DOHH2 (cell line): ENCODE results near the gene GABRG3.

Experiments
- H3F3A ChIP-seq: fragments of 200-600 bp; sonication (generic), shearing (Covaris generic); 2 replicates; pipeline ENCODE4 v1.6.0; 2016; ENCODE audit warnings: antibody characterized with exemption, mild to moderate bottlenecking; ENCODE audit not compliant: control insufficient read depth, insufficient read depth
- H3K27ac ChIP-seq: fragments of 200-600 bp; sonication (generic); 2 replicates; pipeline ENCODE4 v1.5.1; 2014; ENCODE audit warnings: low read depth, mild to moderate bottlenecking, low read length, moderate library complexity
- H3K27me3 ChIP-seq: fragments of 200-600 bp; sonication (generic); 2 replicates; pipeline ENCODE4 v1.6.1; 2014; ENCODE audit warnings: mild to moderate bottlenecking, low read length, mixed read lengths; ENCODE audit not compliant: control insufficient read depth
- H3K36me3 ChIP-seq: fragments of 200-600 bp; sonication (generic); 2 replicates; pipeline ENCODE4 v1.6.1; 2014; ENCODE audit warnings: mild to moderate bottlenecking, low read length, moderate library complexity, mixed read lengths; ENCODE audit not compliant: control insufficient read depth
- H3K4me1 ChIP-seq: fragments of 200-600 bp; sonication (generic); 2 replicates; pipeline ENCODE4 v1.6.1; 2014; ENCODE audit warnings: mild to moderate bottlenecking, low read length, mixed read lengths; ENCODE audit not compliant: control insufficient read depth
- H3K4me2 ChIP-seq: fragments of 200-600 bp; sonication (generic); 2 replicates; pipeline ENCODE4 v1.6.0; 2014; ENCODE audit warnings: mild to moderate bottlenecking, low read length, moderate library complexity
- H3K4me3 ChIP-seq: fragments of 200-600 bp; sonication (generic); 2 replicates; pipeline ENCODE4 v1.5.1; 2014; ENCODE audit warnings: mild to moderate bottlenecking, low read length, mixed read lengths
- H3K79me2 ChIP-seq: fragments of 200-600 bp; sonication (generic); 2 replicates; pipeline ENCODE4 v1.6.1; 2014; ENCODE audit warnings: mild to moderate bottlenecking, low read length, mixed read lengths; ENCODE audit not compliant: control insufficient read depth
- H3K9me2 ChIP-seq: fragments of 200-600 bp; sonication (generic); replicated peaks from 2 replicates; pipeline ENCODE4 v1.6.1; 2014; ENCODE audit warnings: mild to moderate bottlenecking, low read length, mixed read lengths; ENCODE audit not compliant: control insufficient read depth
- H3K9me3 ChIP-seq: fragments of 200-600 bp; sonication (generic); 2 replicates; pipeline ENCODE4 v1.6.1; 2014; ENCODE audit warnings: antibody characterized with exemption, low read length, mixed read lengths; ENCODE audit not compliant: control insufficient read depth, insufficient read depth
- H4K20me1 ChIP-seq: fragments of 200-600 bp; sonication (generic); 2 replicates; pipeline ENCODE4 v1.6.0; 2014; ENCODE audit warnings: low read depth, mild to moderate bottlenecking, antibody characterized with exemption, low read length, moderate library complexity; ENCODE audit not compliant: control insufficient read depth, insufficient read depth
- EZH2phosphoT487 ChIP-seq: fragments of 200-600 bp; sonication (generic); IDR thresholded peaks from 2 replicates; pipeline ENCODE4 v1.6.1; 2017; ENCODE audit warnings: borderline replicate concordance, mild to moderate bottlenecking, antibody characterized with exemption, low read length, moderate library complexity, mixed read lengths
- TF ChIP-seq, protein P1 (sequence below): fragments of 200-600 bp; sonication (generic); IDR thresholded peaks from one replicate; pipeline ENCODE4 v1.5.1; 2014; ENCODE audit warnings: antibody characterized with exemption, mild to moderate bottlenecking, low read depth, low read length; ENCODE audit not compliant: poor library complexity, severe bottlenecking

Gene GABRG3

DNA sequence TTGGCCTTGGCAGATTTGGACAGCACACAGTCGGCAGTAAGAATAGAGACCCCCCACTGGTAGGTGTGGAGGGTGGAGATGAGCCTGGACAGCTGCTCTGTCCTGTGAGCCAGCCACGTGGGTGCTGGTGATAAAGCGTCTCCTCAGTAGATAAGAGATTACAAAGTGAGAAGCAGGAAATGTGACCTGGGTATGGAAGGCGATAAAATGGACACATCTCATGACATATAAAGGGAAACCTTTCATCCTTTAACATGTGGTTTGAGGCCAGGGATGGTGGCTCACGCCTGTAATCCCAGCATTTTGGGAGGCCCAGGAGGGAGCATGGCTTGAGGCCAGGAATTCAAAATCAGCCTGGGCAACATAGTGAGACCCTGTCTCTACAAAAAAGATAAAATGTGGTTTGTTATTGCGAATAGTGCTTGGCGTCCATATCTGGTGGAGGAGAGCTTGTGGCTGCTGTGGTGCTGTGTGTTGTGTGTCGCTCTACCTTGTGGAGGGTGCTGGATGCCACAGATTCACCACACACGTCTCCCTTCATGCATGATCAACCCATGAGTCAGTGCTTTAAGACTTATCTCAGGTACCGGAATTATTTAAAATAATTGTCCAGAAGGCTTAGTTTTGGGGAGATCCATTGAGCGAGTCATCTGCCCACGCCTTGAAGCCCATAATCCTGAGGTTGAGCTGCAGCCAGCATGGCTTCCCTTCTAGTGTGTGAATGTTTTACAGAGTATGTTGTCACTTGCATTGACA, 157.0 kb downstream of the GABRG3 start:
- no peaks in the 10 kb centered on the region for H3K36me3 ChIP-seq

DNA sequence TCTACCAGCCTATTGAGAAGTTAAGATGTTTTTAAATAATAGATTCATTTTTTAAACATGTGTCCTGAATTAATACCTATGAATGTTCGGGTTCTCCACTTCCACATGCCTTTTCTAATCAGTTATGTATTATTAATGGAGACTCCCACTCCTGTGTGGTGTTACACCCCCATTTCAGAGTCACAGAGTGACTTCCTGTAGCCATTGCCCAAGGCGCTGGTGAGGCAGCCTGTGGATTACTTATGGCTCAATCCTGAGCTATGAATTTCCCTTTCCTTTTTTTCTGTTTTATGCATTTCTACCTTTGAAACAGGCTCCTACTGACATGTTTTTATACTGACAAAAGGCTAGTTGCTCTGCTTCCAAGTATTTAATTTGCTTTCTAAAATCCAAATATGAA, 162.3 kb downstream of the GABRG3 start:
- Histone ChIP-seq H3K79me2 (no peaks in the 10 kb centered on the region), H3F3A (no peaks in the 10 kb centered on the region), H3K27me3 (no peaks in the 10 kb centered on the region), H3K27ac (no peak overlapping the region), H3K4me2 (no peak overlapping the region), H3K4me3 (no peak overlapping the region), H3K4me1 (no peaks in the 10 kb centered on the region), H4K20me1 (no peaks in the 10 kb centered on the region), H3K9me2 (no peaks in the 10 kb centered on the region), H3K36me3 (no peaks in the 10 kb centered on the region), H3K9me3 (peaks cover 3% of the 10 kb centered on the region; the same call in 1 of the 2 replicates)
- TF ChIP-seq, protein P1, sequence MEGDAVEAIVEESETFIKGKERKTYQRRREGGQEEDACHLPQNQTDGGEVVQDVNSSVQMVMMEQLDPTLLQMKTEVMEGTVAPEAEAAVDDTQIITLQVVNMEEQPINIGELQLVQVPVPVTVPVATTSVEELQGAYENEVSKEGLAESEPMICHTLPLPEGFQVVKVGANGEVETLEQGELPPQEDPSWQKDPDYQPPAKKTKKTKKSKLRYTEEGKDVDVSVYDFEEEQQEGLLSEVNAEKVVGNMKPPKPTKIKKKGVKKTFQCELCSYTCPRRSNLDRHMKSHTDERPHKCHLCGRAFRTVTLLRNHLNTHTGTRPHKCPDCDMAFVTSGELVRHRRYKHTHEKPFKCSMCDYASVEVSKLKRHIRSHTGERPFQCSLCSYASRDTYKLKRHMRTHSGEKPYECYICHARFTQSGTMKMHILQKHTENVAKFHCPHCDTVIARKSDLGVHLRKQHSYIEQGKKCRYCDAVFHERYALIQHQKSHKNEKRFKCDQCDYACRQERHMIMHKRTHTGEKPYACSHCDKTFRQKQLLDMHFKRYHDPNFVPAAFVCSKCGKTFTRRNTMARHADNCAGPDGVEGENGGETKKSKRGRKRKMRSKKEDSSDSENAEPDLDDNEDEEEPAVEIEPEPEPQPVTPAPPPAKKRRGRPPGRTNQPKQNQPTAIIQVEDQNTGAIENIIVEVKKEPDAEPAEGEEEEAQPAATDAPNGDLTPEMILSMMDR: no peak
- no peak for TF ChIP-seq EZH2phosphoT487

More for the DNA sequence above, 157.0 kb downstream of the GABRG3 start:
- Histone ChIP-seq H3K27ac (no peak overlapping the region), H3K4me2 (no peak overlapping the region), H3K9me2 (no peaks in the 10 kb centered on the region), H3K79me2 (no peaks in the 10 kb centered on the region), H3K9me3 (peaks cover 10% of the 10 kb centered on the region; the same call in 1 of the 2 replicates), H4K20me1 (no peaks in the 10 kb centered on the region), H3F3A (no peaks in the 10 kb centered on the region), H3K27me3 (no peaks in the 10 kb centered on the region), H3K4me3 (no peak overlapping the region), H3K4me1 (no peaks in the 10 kb centered on the region)
- TF ChIP-seq EZH2phosphoT487: no peak
- TF ChIP-seq, protein P1: no peak

DNA sequence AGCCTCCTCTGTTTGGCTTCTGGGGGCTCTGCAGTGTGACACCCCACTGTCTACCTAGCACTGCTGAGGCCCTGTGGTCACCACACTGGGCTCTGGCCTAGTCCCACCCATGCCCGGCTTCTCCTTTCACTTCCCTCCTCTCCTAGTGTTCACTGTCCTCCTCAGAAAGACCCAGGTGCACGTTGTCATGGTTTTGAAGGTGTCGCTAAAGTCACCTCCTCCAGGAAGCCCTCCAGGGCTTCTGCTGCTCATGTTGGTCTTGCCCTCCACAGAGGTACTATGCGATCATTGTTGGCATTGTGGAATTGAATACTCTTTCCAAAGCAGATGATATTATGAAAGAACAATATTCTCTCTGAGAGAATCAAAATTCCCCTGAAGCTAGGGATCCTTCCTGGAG, 163.5 kb downstream of the GABRG3 start:
- Histone ChIP-seq H3K27ac (no peak overlapping the region), H3K9me3 (peaks cover 11% of the 10 kb centered on the region; the same call in 1 of the 2 replicates), H3K27me3 (no peaks in the 10 kb centered on the region), H3K4me1 (no peaks in the 10 kb centered on the region), H3K4me2 (no peak overlapping the region), H4K20me1 (no peaks in the 10 kb centered on the region), H3K79me2 (no peaks in the 10 kb centered on the region), H3K4me3 (no peak overlapping the region), H3F3A (no peaks in the 10 kb centered on the region), H3K9me2 (no peaks in the 10 kb centered on the region), H3K36me3 (no peaks in the 10 kb centered on the region)
- TF ChIP-seq, protein P1: no peak
- TF ChIP-seq EZH2phosphoT487: no peak
